Neural cell (in vitro differentiated cells): ENCODE measurements around the gene NHSL1. TPM values are rescaled to one million over a fixed set of nuclear protein-coding genes. Genes with fewer than 3 reads are reported as not detected.

Experiments used
- H2AFZ ChIP-seq: fragments of 200-600, 300-800 bp; sonication (generic), shearing (Covaris generic); 2 replicates; pipeline ENCODE4 v1.6.0; 2014; ENCODE audit warnings: low read depth, mild to moderate bottlenecking, antibody characterized with exemption, low read length, moderate library complexity
- H3F3A ChIP-seq: fragments of 200-600 bp; shearing (Covaris generic); 2 replicates; pipeline ENCODE4 v1.6.1; 2016; ENCODE audit warnings: mild to moderate bottlenecking, moderate library complexity, mixed read lengths, antibody characterized with exemption, low read length; ENCODE audit not compliant: insufficient read depth, poor library complexity, severe bottlenecking
- H3K27ac ChIP-seq: fragments of 200-600, 300-800 bp; sonication (generic), shearing (Covaris generic); 2 replicates; pipeline ENCODE4 v1.5.1; 2014; ENCODE audit warnings: mild to moderate bottlenecking, low read length, moderate library complexity
- H3K27me3 ChIP-seq: fragments of 300-800, 200-600 bp; sonication (generic), shearing (Covaris generic); 2 replicates; pipeline ENCODE4 v1.6.0; 2014; ENCODE audit warnings: mild to moderate bottlenecking, low read depth, low read length, moderate library complexity; ENCODE audit not compliant: insufficient read depth
- H3K36me3 ChIP-seq: fragments of 300-800, 200-600 bp; sonication (generic), shearing (Covaris generic); 2 replicates; pipeline ENCODE4 v1.5.1; 2014; ENCODE audit warnings: mild to moderate bottlenecking, antibody characterized with exemption, low read length, moderate library complexity; ENCODE audit not compliant: insufficient read depth
- H3K4me2 ChIP-seq: fragments of 300-800, 200-600 bp; sonication (generic), shearing (Covaris generic); 2 replicates; pipeline ENCODE4 v1.6.0; 2014; ENCODE audit warnings: mild to moderate bottlenecking, low read length
- H3K4me3 ChIP-seq: fragments of 300-800, 200-600 bp; sonication (generic), shearing (Covaris generic); 2 replicates; pipeline ENCODE4 v1.5.1; 2014; ENCODE audit warnings: mild to moderate bottlenecking, low read length, moderate library complexity
- H3K79me2 ChIP-seq: fragments of 200-600 bp; shearing (Covaris generic); replicated peaks from 2 replicates; pipeline ENCODE4 v1.6.0; 2014; ENCODE audit warnings: mild to moderate bottlenecking, low read length, moderate library complexity; ENCODE audit not compliant: insufficient read depth
- H3K9ac ChIP-seq: fragments of 300-800, 200-600 bp; sonication (generic), shearing (Covaris generic); 2 replicates; pipeline ENCODE4 v1.6.1; 2016; ENCODE audit warnings: mild to moderate bottlenecking, low read length, mixed read lengths
- H3K9me2 ChIP-seq: fragments of 200-600 bp; shearing (Covaris generic); 2 replicates; pipeline ENCODE4 v1.6.1; 2016; ENCODE audit warnings: mild to moderate bottlenecking, low read length, mixed read lengths; ENCODE audit not compliant: insufficient read depth
- H3K9me3 ChIP-seq: fragments of 200-600, 300-800 bp; sonication (generic), shearing (Covaris generic); 2 replicates; pipeline ENCODE4 v1.6.1; 2016; ENCODE audit warnings: mild to moderate bottlenecking, mixed run types, low read length, moderate library complexity, mixed read lengths
- H4K20me1 ChIP-seq: fragments of 200-600 bp; shearing (Covaris generic); 2 replicates; pipeline ENCODE4 v1.6.1; 2016; ENCODE audit warnings: mild to moderate bottlenecking, mixed run types; ENCODE audit not compliant: insufficient read depth
- EP300 ChIP-seq: fragments of 450-650 bp; conservative IDR thresholded peaks from 2 replicates; pipeline ENCODE4 v1.6.1; 2014; ENCODE audit warnings: antibody characterized with exemption, mild to moderate bottlenecking, moderate library complexity; ENCODE audit not compliant: poor library complexity, severe bottlenecking
- EZH2 ChIP-seq: fragments of 200-600, 300-800 bp; shearing (Covaris generic), sonication (generic); IDR thresholded peaks from 2 replicates; pipeline ENCODE4 v1.6.1; 2014; ENCODE audit warnings: antibody characterized with exemption, low read length, borderline replicate concordance, mild to moderate bottlenecking; ENCODE audit not compliant: insufficient read depth, poor library complexity, severe bottlenecking
- MXI1 ChIP-seq: fragments of 450-650 bp; conservative IDR thresholded peaks from 2 replicates; pipeline ENCODE4 v1.6.1; 2014; ENCODE audit warnings: antibody characterized with exemption, mild to moderate bottlenecking; ENCODE audit not compliant: poor library complexity, severe bottlenecking
- RAD21 ChIP-seq: fragments of 450-650 bp; conservative IDR thresholded peaks from 2 replicates; pipeline ENCODE4 v1.6.1; 2014; ENCODE audit warnings: antibody characterized with exemption, mild to moderate bottlenecking, moderate library complexity
- SMC3 ChIP-seq: fragments of 450-650 bp; conservative IDR thresholded peaks from 2 replicates; pipeline ENCODE4 v1.6.1; 2014; ENCODE audit warnings: antibody characterized with exemption, mild to moderate bottlenecking, moderate library complexity; ENCODE audit not compliant: poor library complexity
- TAF1 ChIP-seq: IDR thresholded peaks from 2 replicates; pipeline ENCODE4 v1.6.1; 2012; ENCODE audit warnings: low read depth
- polyA plus RNA-seq: library from polyadenylated mRNA; depleted of rRNA; stranded (reverse); fragments of >200 nt; gene quantifications from 2 replicates; pipeline ENCODE4 v1.2.3, GENCODE V29; 2014
- TF ChIP-seq, protein P1 (sequence below): IDR thresholded peaks from 2 replicates; pipeline ENCODE4 v1.6.1; 2012; ENCODE audit warnings: borderline replicate concordance
- TF ChIP-seq, protein P2 (sequence below): fragments of 450-650 bp; IDR thresholded peaks from 2 replicates; pipeline ENCODE4 v1.5.1; 2014; ENCODE audit warnings: antibody characterized with exemption, mild to moderate bottlenecking, moderate library complexity; ENCODE audit not compliant: poor library complexity, severe bottlenecking

NHSL1 gene
- polyA plus RNA-seq, 1 donor from 2014 or later, result 2.4 TPM

- no peaks in the 10 kb centered on the region for H3K9me3 ChIP-seq
- TF ChIP-seq MXI1, result no peak
- TF ChIP-seq RAD21, result no peak
- TF ChIP-seq, protein P1, sequence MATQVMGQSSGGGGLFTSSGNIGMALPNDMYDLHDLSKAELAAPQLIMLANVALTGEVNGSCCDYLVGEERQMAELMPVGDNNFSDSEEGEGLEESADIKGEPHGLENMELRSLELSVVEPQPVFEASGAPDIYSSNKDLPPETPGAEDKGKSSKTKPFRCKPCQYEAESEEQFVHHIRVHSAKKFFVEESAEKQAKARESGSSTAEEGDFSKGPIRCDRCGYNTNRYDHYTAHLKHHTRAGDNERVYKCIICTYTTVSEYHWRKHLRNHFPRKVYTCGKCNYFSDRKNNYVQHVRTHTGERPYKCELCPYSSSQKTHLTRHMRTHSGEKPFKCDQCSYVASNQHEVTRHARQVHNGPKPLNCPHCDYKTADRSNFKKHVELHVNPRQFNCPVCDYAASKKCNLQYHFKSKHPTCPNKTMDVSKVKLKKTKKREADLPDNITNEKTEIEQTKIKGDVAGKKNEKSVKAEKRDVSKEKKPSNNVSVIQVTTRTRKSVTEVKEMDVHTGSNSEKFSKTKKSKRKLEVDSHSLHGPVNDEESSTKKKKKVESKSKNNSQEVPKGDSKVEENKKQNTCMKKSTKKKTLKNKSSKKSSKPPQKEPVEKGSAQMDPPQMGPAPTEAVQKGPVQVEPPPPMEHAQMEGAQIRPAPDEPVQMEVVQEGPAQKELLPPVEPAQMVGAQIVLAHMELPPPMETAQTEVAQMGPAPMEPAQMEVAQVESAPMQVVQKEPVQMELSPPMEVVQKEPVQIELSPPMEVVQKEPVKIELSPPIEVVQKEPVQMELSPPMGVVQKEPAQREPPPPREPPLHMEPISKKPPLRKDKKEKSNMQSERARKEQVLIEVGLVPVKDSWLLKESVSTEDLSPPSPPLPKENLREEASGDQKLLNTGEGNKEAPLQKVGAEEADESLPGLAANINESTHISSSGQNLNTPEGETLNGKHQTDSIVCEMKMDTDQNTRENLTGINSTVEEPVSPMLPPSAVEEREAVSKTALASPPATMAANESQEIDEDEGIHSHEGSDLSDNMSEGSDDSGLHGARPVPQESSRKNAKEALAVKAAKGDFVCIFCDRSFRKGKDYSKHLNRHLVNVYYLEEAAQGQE, result no peak
- TF ChIP-seq EZH2, result no peak
- no peak for TF ChIP-seq TAF1
- H3K9me2 ChIP-seq, result no peaks in the 10 kb centered on the region
- no peaks in the 10 kb centered on the region for H3F3A ChIP-seq
- H2AFZ ChIP-seq, result no peak overlapping the region
- no peak overlapping the region for H3K27ac ChIP-seq
- H3K79me2 ChIP-seq, result no peaks in the 10 kb centered on the region
- H3K27me3 ChIP-seq, result no peaks in the 10 kb centered on the region
- no peaks in the 10 kb centered on the region for H4K20me1 ChIP-seq
- no peak overlapping the region for H3K9ac ChIP-seq
- H3K4me3 ChIP-seq, result no peak overlapping the region
- no peak overlapping the region for H3K4me2 ChIP-seq
- no peaks in the 10 kb centered on the region for H3K36me3 ChIP-seq
These were observed 34.2 kb downstream of the NHSL1 start for GRCh38 chr6:138465007-138465645.

GRCh38 chr6:138464085-138464484, 35.2 kb downstream of the NHSL1 start:
- no peaks in the 10 kb centered on the region for H3F3A ChIP-seq
- no peaks in the 10 kb centered on the region for H4K20me1 ChIP-seq
- H3K79me2 ChIP-seq, result no peaks in the 10 kb centered on the region
- H3K9me2 ChIP-seq, result no peaks in the 10 kb centered on the region
- H3K4me3 ChIP-seq, result no peak overlapping the region
- H3K4me2 ChIP-seq, result no peak overlapping the region
- no peak overlapping the region for H3K9ac ChIP-seq
- TF ChIP-seq TAF1, result no peak
- TF ChIP-seq, protein P1, result no peak
- TF ChIP-seq EZH2, result no peak
- TF ChIP-seq, protein P2, sequence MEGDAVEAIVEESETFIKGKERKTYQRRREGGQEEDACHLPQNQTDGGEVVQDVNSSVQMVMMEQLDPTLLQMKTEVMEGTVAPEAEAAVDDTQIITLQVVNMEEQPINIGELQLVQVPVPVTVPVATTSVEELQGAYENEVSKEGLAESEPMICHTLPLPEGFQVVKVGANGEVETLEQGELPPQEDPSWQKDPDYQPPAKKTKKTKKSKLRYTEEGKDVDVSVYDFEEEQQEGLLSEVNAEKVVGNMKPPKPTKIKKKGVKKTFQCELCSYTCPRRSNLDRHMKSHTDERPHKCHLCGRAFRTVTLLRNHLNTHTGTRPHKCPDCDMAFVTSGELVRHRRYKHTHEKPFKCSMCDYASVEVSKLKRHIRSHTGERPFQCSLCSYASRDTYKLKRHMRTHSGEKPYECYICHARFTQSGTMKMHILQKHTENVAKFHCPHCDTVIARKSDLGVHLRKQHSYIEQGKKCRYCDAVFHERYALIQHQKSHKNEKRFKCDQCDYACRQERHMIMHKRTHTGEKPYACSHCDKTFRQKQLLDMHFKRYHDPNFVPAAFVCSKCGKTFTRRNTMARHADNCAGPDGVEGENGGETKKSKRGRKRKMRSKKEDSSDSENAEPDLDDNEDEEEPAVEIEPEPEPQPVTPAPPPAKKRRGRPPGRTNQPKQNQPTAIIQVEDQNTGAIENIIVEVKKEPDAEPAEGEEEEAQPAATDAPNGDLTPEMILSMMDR, result no peak
- no peak for TF ChIP-seq SMC3
- TF ChIP-seq EP300, result no peak
- TF ChIP-seq MXI1, result no peak
- H3K27ac ChIP-seq, result no peak overlapping the region
- H3K9me3 ChIP-seq, result no peaks in the 10 kb centered on the region
- no peaks in the 10 kb centered on the region for H3K27me3 ChIP-seq
- no peaks in the 10 kb centered on the region for H3K36me3 ChIP-seq
- H2AFZ ChIP-seq, result no peak overlapping the region
